Fibroblast of skin of abdomen (primary cell): Measurements from ENCODE around the gene CBLIF.
"Not testable (repeated sequence)": the region's sequence is repeated elsewhere in the genome, so short reads cannot be mapped to it uniquely, and the experiment has no call there.

Experiments
- DNase-seq: peaks from one replicate; pipeline ENCODE4 v3.0.0-alpha.2; 2013

The CBLIF gene

GRCh38 chr11:59792507-59792906 lies 52.8 kb downstream of the CBLIF start:
- DNase-seq: no peak

GRCh38 chr11:59791639-59792038 lies 53.7 kb downstream of the CBLIF start:
- DNase-seq: no peak

- DNase-seq: peak; percentile 36
Observed at GRCh38 chr11:59787816-59788215, 57.5 kb downstream of the CBLIF start.

- DNase-seq: no peak
Observed at GRCh38 chr11:59787255-59787588, 58.1 kb downstream of the CBLIF start.

- DNase-seq: no peak
Observed at GRCh38 chr11:59785818-59786217, 59.5 kb downstream of the CBLIF start.

DNA sequence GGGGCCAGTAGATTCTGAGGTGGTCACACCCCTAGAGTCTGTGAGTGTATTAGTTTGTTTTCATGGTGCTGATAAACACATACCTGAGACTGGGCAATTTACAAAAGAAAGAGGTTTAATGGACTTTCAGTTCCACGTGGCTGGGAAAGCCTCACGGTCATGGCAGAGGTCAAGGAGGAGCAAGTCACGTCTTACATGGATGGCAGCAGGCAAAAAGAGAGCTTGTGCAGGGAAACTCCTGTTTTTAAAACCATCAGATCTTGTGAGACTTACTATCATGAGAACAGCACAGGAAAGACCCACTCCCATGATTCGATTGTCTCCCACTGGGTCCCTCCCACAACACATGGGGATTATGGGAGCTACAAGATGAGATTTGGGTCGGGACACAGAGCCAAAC lies 60.9 kb downstream of the CBLIF start:
- DNase-seq: not testable (repeated sequence)

DNA sequence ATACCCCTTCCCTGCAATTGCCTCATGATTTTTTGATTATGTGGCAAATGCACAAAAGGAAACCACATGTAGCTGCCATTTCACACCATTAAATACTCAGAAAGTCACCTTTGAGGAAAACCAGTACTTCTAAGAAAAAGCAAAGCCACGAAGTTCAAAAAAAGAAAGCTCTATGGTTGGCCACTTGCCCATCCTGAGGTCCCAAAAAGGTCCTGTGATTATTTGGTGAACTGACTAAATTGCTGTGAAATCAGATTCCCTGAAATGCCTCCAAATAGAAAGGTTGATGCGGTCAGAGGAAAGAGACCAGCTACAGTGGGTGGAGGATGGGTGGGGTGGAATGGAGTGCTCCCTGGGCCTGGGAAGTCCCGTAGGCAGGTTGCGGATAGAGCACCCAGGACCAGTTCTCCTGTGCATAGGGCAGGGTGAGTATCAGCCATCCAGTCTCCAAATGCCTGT lies 61.6 kb downstream of the CBLIF start:
- DNase-seq: no peak

DNA sequence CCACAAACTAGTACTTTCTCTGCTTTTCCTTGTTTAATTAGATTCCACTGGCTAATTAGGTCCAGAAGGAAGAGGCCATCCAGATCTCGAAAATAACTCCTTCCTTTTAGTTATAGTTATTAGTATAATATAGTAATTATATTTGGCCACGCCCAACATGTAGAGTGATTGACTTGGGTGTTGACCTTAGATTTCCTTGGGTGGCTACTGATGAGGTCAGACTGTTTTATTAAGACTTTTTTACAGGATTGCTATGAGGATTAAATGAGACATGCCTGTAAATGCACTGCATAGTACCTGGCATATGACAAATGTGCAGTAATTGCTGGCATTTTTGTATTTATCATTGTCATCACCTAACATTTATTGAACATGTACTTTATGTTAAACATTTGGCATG lies 63.2 kb downstream of the CBLIF start:
- no peak for DNase-seq

DNA sequence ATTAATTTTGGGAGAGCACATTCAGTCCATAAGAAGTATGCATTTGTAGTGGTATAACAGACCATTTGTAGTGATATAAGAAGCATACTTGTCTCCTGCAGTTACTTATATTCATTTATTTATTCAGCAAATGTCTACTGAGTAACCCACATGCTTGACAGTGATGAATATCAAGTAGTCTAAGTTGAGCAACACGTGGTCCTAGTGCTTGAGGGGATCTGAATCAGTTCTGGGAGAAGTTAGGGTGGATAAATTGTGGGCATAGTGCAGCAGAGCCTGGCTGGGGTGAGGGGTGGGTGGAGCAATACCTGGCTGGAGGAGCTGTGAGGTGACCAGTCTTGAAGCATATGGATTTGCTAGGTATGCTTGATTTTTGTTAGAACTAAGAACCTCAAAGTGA lies 65.8 kb downstream of the CBLIF start:
- DNase-seq: no peak
